ENCODE data around the gene CDCP2. TPM values are rescaled to one million over a fixed set of nuclear protein-coding genes. Genes with fewer than 3 reads are reported as not detected.

The CDCP2 gene
- total RNA-seq, 5 donors from 2014 or later (not counting 1 experiment from before 2014, with no cell fraction given): 0.25 to 0.35 (median 0.35) TPM; not detected in 2

- ChIA-PET CTCF (no interaction called here), POLR2A (interaction anchor here in 1 of 2 donors (0.6 kb wide), 1 partner anchor 202 kb away, joined by 9 read pairs; no protein-coding TSS in a partner anchor)
- H3K9me3 ChIP-seq: no peaks in the 10 kb centered on the region
- DNase-seq (no peak), ATAC-seq (replicated peaks in 1 of 4) (no peak)
- Mint-ChIP-seq H3K36me3 (peaks cover 3% of the 10 kb centered on the region), H3K4me1 (no peaks in the 10 kb centered on the region), H3K9me3 (no peaks in the 10 kb centered on the region), H3K27me3 (no peaks in the 10 kb centered on the region), H3K27ac (no peak overlapping the region), H3K4me3 (no peak overlapping the region)
- H3K4me1 ChIP-seq (ENCODE audit: control insufficient read depth in 1 of 2, extremely low read depth in 1 of 2, insufficient read depth in 2 of 2, low read length in 2 of 2): no peaks in the 10 kb centered on the region
- no peaks in the 10 kb centered on the region for H3K27me3 ChIP-seq (replicated peaks in 1 of 2; ENCODE audit: control insufficient read depth in 2 of 2, extremely low read depth in 1 of 2, insufficient read depth in 2 of 2, low read length in 1 of 2)
- H3K27ac ChIP-seq (ENCODE audit: low read length): no peak overlapping the region
- H3K36me3 ChIP-seq (ENCODE audit: control insufficient read depth in 2 of 2, extremely low read depth in 1 of 2, insufficient read depth in 1 of 2, low read length in 1 of 2): no peaks in the 10 kb centered on the region
- no peak overlapping the region for H3K4me3 ChIP-seq (ENCODE audit: control insufficient read depth in 1 of 2, extremely low read depth in 1 of 2, low read length in 1 of 2)
- WGBS (ENCODE audit: insufficient coverage): over 99% methylated on average over 10 of the region's 10 CpGs
Observed at GRCh38 chr1:54110996-54111395, 41.8 kb downstream of the CDCP2 start.

DNA sequence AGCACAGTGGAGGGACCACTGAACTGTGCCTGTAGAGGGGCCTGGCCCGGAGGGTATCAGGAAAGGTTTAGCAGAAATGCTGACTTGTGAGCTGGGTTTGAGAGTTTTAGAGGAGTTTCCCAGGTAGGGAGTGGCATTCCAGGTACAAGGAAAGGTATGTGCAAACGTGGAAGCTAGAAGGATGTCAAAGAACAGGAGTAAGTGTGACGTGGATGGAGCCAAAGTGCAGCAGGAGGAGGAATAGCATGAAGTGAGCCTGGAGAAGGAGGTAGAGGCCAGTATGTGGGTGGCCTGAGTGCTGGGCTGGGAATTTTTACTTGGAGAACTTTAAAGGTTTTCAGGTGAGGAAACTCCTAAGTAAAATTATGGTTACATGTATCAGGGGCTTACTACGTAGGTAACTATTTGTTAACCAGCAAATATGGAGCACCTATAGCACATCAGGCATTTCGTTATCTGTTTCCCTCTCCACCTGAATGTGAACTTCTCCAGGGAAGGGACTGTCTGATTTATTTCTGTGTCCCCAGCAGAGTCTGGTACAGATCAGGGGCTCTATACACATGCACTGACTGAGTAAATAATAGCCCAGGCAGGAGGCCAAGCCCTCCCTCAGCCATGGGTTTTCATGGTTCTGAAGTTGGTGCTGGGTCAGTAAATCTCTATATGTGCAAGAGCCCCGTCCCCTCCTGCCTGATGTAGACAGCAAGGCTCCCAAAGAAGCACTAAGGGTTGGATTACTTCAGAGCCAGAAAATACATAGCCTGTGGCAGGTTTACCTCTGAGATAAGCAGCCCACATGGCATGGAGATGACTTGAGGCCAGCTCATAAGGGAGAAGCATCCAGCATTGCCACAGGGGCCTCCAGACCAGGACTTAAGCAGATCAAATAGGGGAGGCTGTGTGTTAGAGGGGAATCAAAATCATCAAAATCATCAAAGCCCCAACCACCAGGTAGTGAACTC lies 43.4 kb downstream of the CDCP2 start:
- no peaks in the 10 kb centered on the region for H3K36me3 ChIP-seq (ENCODE audit: control insufficient read depth in 2 of 2, extremely low read depth in 1 of 2, insufficient read depth in 1 of 2, low read length in 1 of 2)
- Mint-ChIP-seq H3K4me1 (no peaks in the 10 kb centered on the region), H3K9me3 (no peaks in the 10 kb centered on the region), H3K27me3 (no peaks in the 10 kb centered on the region), H3K27ac (no peak overlapping the region), H3K36me3 (peaks cover 3% of the 10 kb centered on the region), H3K4me3 (no peak overlapping the region)
- DNase-seq (no peak), ATAC-seq (replicated peaks in 1 of 4) (no peak)
- H3K27me3 ChIP-seq (replicated peaks in 1 of 2; ENCODE audit: control insufficient read depth in 2 of 2, extremely low read depth in 1 of 2, insufficient read depth in 2 of 2, low read length in 1 of 2): no peaks in the 10 kb centered on the region
- 81% methylated on average over 3 of the region's 6 CpGs for WGBS (ENCODE audit: insufficient coverage)
- POLR2A ChIA-PET: no interaction called here
- no peaks in the 10 kb centered on the region for H3K9me3 ChIP-seq
- no peak overlapping the region for H3K27ac ChIP-seq (ENCODE audit: low read length)
- no peaks in the 10 kb centered on the region for H3K4me1 ChIP-seq (ENCODE audit: control insufficient read depth in 1 of 2, extremely low read depth in 1 of 2, insufficient read depth in 2 of 2, low read length in 2 of 2)
- H3K4me3 ChIP-seq (ENCODE audit: control insufficient read depth in 1 of 2, extremely low read depth in 1 of 2, low read length in 1 of 2): no peak overlapping the region
- CTCF ChIA-PET: interaction anchor here in 1 of 2 donors (0.6 kb wide), 1 partner anchor 553 kb away, joined by 4 read pairs; no protein-coding TSS in a partner anchor

GRCh38 chr1:54108156-54108555 lies 44.6 kb downstream of the CDCP2 start:
- Histone ChIP-seq H3K4me3 (ENCODE audit: control insufficient read depth in 1 of 2, extremely low read depth in 1 of 2, low read length in 1 of 2) (no peak overlapping the region), H3K27ac (ENCODE audit: low read length) (no peak overlapping the region), H3K27me3 (replicated peaks in 1 of 2; ENCODE audit: control insufficient read depth in 2 of 2, extremely low read depth in 1 of 2, insufficient read depth in 2 of 2, low read length in 1 of 2) (no peaks in the 10 kb centered on the region), H3K9me3 (no peaks in the 10 kb centered on the region), H3K4me1 (ENCODE audit: control insufficient read depth in 1 of 2, extremely low read depth in 1 of 2, insufficient read depth in 2 of 2, low read length in 2 of 2) (no peaks in the 10 kb centered on the region), H3K36me3 (ENCODE audit: control insufficient read depth in 2 of 2, extremely low read depth in 1 of 2, insufficient read depth in 1 of 2, low read length in 1 of 2) (no peaks in the 10 kb centered on the region)
- DNase-seq (no peak), ATAC-seq (replicated peaks in 1 of 4) (no peak)
- Mint-ChIP-seq H3K27ac (no peak overlapping the region), H3K9me3 (no peaks in the 10 kb centered on the region), H3K27me3 (no peaks in the 10 kb centered on the region), H3K4me1 (no peaks in the 10 kb centered on the region), H3K36me3 (peaks cover 5% of the 10 kb centered on the region), H3K4me3 (no peak overlapping the region)
- CTCF ChIA-PET: interaction anchor here in 1 of 2 donors (0.6 to 0.7 kb wide), 2 partner anchors 380 to 597 kb away, joined by 3 to 6 read pairs; no protein-coding TSS in a partner anchor
- 100% methylated on average over 1 of the region's 3 CpGs for WGBS (ENCODE audit: insufficient coverage)
- POLR2A ChIA-PET: interaction anchor here in 1 of 2 donors (0.6 kb wide), 1 partner anchor 8 kb away, joined by 3 read pairs; no protein-coding TSS in a partner anchor

GRCh38 chr1:54107131-54107530 lies 45.7 kb downstream of the CDCP2 start:
- DNase-seq (peak in 1 of 35 experiments; percentile 18), ATAC-seq (replicated peaks in 1 of 4) (no peak)
- no peaks in the 10 kb centered on the region for H3K4me1 ChIP-seq (ENCODE audit: control insufficient read depth in 1 of 2, extremely low read depth in 1 of 2, insufficient read depth in 2 of 2, low read length in 2 of 2)
- H3K36me3 ChIP-seq (ENCODE audit: control insufficient read depth in 2 of 2, extremely low read depth in 1 of 2, insufficient read depth in 1 of 2, low read length in 1 of 2): peaks cover 0 to 4% of the 10 kb centered on the region in 2 donors
- peaks cover 15% of the 10 kb centered on the region for H3K36me3 Mint-ChIP-seq
- no peaks in the 10 kb centered on the region for H3K27me3 ChIP-seq (replicated peaks in 1 of 2; ENCODE audit: control insufficient read depth in 2 of 2, extremely low read depth in 1 of 2, insufficient read depth in 2 of 2, low read length in 1 of 2)
- ChIA-PET POLR2A (no interaction called here), CTCF (no interaction called here)
- 50% methylated on average over 1 of the region's 2 CpGs for WGBS (ENCODE audit: insufficient coverage)
- H3K4me3 Mint-ChIP-seq: no peak overlapping the region
- H3K9me3 Mint-ChIP-seq: no peaks in the 10 kb centered on the region
- H3K9me3 ChIP-seq: no peaks in the 10 kb centered on the region
- H3K4me1 Mint-ChIP-seq: no peaks in the 10 kb centered on the region
- no peak overlapping the region for H3K27ac ChIP-seq (ENCODE audit: low read length)
- H3K27me3 Mint-ChIP-seq: no peaks in the 10 kb centered on the region
- H3K27ac Mint-ChIP-seq: no peak overlapping the region
- H3K4me3 ChIP-seq (ENCODE audit: control insufficient read depth in 1 of 2, extremely low read depth in 1 of 2, low read length in 1 of 2): no peak overlapping the region

DNA sequence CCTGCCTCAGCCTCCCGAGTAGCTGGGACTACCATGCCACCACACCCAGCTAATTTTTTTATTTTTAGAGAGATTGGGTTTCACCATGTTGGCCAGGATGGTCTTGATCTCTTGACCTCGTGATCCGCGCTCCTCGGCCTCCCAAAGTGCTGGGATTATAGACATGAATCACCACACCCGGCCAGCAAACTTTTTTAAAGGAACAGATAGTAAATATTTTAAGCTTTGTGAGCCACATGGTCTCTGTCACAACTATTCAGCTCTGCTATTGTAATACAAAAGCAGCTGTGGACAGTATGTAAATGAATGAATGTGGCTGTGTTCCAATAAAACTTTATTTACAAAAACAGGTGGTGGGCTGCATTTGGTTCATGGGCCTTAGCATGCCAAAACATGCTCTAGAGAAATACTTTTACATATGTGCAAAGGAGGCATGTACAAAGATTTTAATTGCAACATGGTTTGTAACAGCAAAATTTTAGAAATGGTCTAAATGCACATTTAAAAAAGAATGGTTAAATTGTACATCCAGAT lies 47.0 kb downstream of the CDCP2 start:
- no peak for ATAC-seq (replicated peaks in 1 of 4)
- no peaks in the 10 kb centered on the region for H3K9me3 ChIP-seq
- Mint-ChIP-seq H3K27me3 (no peaks in the 10 kb centered on the region), H3K27ac (no peak overlapping the region), H3K4me3 (no peak overlapping the region), H3K4me1 (no peaks in the 10 kb centered on the region), H3K9me3 (no peaks in the 10 kb centered on the region), H3K36me3 (peaks cover 21% of the 10 kb centered on the region)
- H3K27me3 ChIP-seq (replicated peaks in 1 of 2; ENCODE audit: control insufficient read depth in 2 of 2, extremely low read depth in 1 of 2, insufficient read depth in 2 of 2, low read length in 1 of 2): no peaks in the 10 kb centered on the region
- ChIA-PET CTCF (no interaction called here), POLR2A (interaction anchor here in 1 of 2 donors (0.6 kb wide), 1 partner anchor 74 kb away, joined by 3 read pairs; no protein-coding TSS in a partner anchor)
- no peak overlapping the region for H3K4me3 ChIP-seq (ENCODE audit: control insufficient read depth in 1 of 2, extremely low read depth in 1 of 2, low read length in 1 of 2)
- H3K27ac ChIP-seq (ENCODE audit: low read length): no peak overlapping the region
- H3K4me1 ChIP-seq (ENCODE audit: control insufficient read depth in 1 of 2, extremely low read depth in 1 of 2, insufficient read depth in 2 of 2, low read length in 2 of 2): no peaks in the 10 kb centered on the region
- no peak for DNase-seq
- 100% methylated on average over 4 of the region's 6 CpGs for WGBS (ENCODE audit: insufficient coverage)
- H3K36me3 ChIP-seq (ENCODE audit: control insufficient read depth in 2 of 2, extremely low read depth in 1 of 2, insufficient read depth in 1 of 2, low read length in 1 of 2): peaks cover 4 to 9% of the 10 kb centered on the region in 2 donors

GRCh38 chr1:54105080-54105479 lies 47.7 kb downstream of the CDCP2 start:
- CTCF ChIA-PET: no interaction called here
- no peak for DNase-seq
- H3K9me3 ChIP-seq: no peaks in the 10 kb centered on the region
- 93% methylated on average over 1 of the region's 1 CpG for WGBS (ENCODE audit: insufficient coverage)
- H3K27ac ChIP-seq (ENCODE audit: low read length): no peak overlapping the region
- peaks cover 27% of the 10 kb centered on the region for H3K36me3 Mint-ChIP-seq
- no peaks in the 10 kb centered on the region for H3K4me1 ChIP-seq (ENCODE audit: control insufficient read depth in 1 of 2, extremely low read depth in 1 of 2, insufficient read depth in 2 of 2, low read length in 2 of 2)
- ATAC-seq (replicated peaks in 1 of 4): no peak
- no peak overlapping the region for H3K4me3 Mint-ChIP-seq
- no peaks in the 10 kb centered on the region for H3K27me3 ChIP-seq (replicated peaks in 1 of 2; ENCODE audit: control insufficient read depth in 2 of 2, extremely low read depth in 1 of 2, insufficient read depth in 2 of 2, low read length in 1 of 2)
- H3K27ac Mint-ChIP-seq: no peak overlapping the region
- no peak overlapping the region for H3K4me3 ChIP-seq (ENCODE audit: control insufficient read depth in 1 of 2, extremely low read depth in 1 of 2, low read length in 1 of 2)
- peaks cover 4 to 9% of the 10 kb centered on the region in 2 donors for H3K36me3 ChIP-seq (ENCODE audit: control insufficient read depth in 2 of 2, extremely low read depth in 1 of 2, insufficient read depth in 1 of 2, low read length in 1 of 2)
- H3K27me3 Mint-ChIP-seq: no peaks in the 10 kb centered on the region
- POLR2A ChIA-PET: interaction anchor here in 1 of 2 donors (0.6 kb wide), 1 partner anchor 73 kb away, joined by 3 read pairs; no protein-coding TSS in a partner anchor
- H3K9me3 Mint-ChIP-seq: no peaks in the 10 kb centered on the region
- H3K4me1 Mint-ChIP-seq: no peaks in the 10 kb centered on the region
